DOHH2 (cell line): ENCODE results near the gene CHRDL2.

ENCODE experiments used
- CTCF ChIP-seq: fragments of 200-600 bp; sonication (generic); IDR thresholded peaks from one replicate; pipeline ENCODE4 v1.5.1; 2014; ENCODE audit warnings: antibody characterized with exemption, mild to moderate bottlenecking, low read depth, low read length; ENCODE audit not compliant: poor library complexity, severe bottlenecking
- EZH2phosphoT487 ChIP-seq: fragments of 200-600 bp; sonication (generic); IDR thresholded peaks from 2 replicates; pipeline ENCODE4 v1.6.1; 2017; ENCODE audit warnings: borderline replicate concordance, mild to moderate bottlenecking, antibody characterized with exemption, low read length, moderate library complexity, mixed read lengths

- TF ChIP-seq CTCF (no peak), EZH2phosphoT487 (no peak)
These were observed 7.7 kb downstream of the CHRDL2 start for GRCh38 chr11:74723511-74723910.
